GM21526 (cell line): Measurements from ENCODE around the gene RCAN1.
"Not testable (repeated sequence)": the region's sequence is repeated elsewhere in the genome, so short reads cannot be mapped to it uniquely, and the experiment has no call there.

ENCODE experiments used
- ATAC-seq: cut with Tn5 transposase; IDR thresholded peaks from one replicate; pipeline ENCODE4 v1.9.1; 2021; ENCODE audit warnings: moderate library complexity; ENCODE audit not compliant: unreplicated experiment, low FRiP score

Gene RCAN1

DNA sequence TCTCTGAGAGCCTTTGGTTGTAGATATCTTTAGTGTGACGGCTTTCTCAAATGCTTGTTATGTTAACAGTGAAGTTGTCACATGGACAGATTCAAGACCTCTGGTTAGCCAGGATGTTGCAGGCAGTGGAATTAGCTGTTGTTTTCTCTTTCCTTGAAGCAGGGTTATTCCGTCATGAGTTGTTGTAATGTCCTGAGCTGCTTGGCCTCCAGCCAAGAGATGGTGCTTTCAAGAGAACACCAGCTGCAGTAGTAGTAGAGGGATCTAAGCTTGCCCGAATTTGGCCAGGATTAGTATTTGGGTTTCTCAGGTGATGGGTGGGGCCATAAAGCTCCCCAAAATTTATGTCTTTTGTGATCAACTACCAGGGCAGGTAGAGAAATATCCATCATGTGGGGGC is 116.3 kb downstream of the RCAN1 start:
- ATAC-seq = no peak

DNA sequence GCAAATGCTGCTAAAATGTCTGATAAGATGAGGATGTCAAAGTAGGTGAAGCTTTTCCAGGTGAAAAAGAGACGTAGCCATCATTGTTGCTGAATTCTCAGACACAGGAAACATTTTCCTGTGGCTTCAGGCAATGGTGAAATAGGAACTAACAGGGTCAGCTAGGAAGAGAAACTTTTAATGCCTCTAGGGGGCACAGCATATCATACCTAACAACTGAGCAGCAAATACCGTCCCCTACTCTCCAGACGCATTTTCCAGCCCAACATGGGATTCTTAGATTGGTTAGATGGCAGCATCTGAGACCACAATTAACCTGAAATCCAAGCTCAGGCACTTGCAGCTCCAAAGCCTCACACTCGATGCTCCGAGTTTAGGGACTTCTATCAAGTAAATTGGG is 131.1 kb downstream of the RCAN1 start:
- ATAC-seq = not testable (repeated sequence)

DNA sequence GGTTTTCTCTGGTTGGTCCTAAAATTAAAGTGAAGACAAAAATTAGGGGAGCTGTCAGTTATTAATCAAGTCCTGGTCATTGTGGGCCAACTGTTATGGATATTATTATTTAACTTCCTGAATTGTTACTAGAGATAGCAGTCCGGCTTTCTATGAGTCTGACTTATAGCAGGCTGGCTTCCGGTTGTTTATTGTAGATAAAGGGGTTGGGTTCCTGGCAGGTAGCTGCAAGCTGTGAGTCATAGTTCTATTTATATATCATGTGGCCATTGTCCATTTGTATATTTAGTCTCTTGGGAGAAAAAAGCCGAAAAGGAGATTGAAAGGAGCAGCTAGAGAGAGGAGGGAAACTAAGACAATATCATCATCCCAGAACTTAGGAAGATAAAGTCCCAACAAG is 131.5 kb downstream of the RCAN1 start:
- not testable (repeated sequence) for ATAC-seq

- not testable (repeated sequence) for ATAC-seq
These were observed 147.6 kb downstream of the RCAN1 start for GRCh38 chr21:34467333-34467732.
